Heart right ventricle (tissue), 16 donors: ENCODE measurements around the gene OR51A7. TPM values are rescaled to one million over a fixed set of nuclear protein-coding genes. Genes with fewer than 3 reads are reported as not detected.
A peak's percentile ranks its signal among the peaks of the same experiment; 100 is the strongest.
"Not testable (repeated sequence)": the region's sequence is repeated elsewhere in the genome, so short reads cannot be mapped to it uniquely, and the experiment has no call there.

ENCODE experiments used
- ATAC-seq, 8 donors: fragments of 200-7000 bp; cut with Tn5 transposase; one replicate each; pipeline ENCODE4 v1.9.1; 2020; ENCODE audit warnings: mild to moderate bottlenecking in 8 of 8, moderate library complexity in 8 of 8, moderate number of reproducible peaks in 1 of 8
- DNase-seq, 2 donors: peaks; one replicate each; pipeline ENCODE4 v3.0.0-alpha.2; 2020
- H3K27ac ChIP-seq, 10 donors: fragments of 200-600 bp; sonication (generic) in 2 of 10; one replicate each; pipeline versions ENCODE4 v1.5.0 to v1.8.0; 2020 to 2022; ENCODE audit warnings: mild to moderate bottlenecking in 3 of 10
- H3K27me3 ChIP-seq, 7 donors: fragments of 200-600 bp; one replicate each; pipeline ENCODE4 v1.8.0; 2021 to 2022; ENCODE audit warnings: mild to moderate bottlenecking in 2 of 7
- H3K36me3 ChIP-seq, 9 donors: fragments of 200-600 bp; sonication (generic) in 1 of 9; one replicate each; pipeline versions ENCODE4 v1.5.0 to v1.8.0; 2020 to 2022; ENCODE audit warnings: mild to moderate bottlenecking in 2 of 9
- H3K4me1 ChIP-seq, 9 donors: fragments of 200-600 bp; sonication (generic) in 1 of 9; one replicate each; pipeline versions ENCODE4 v1.5.0 to v1.8.0; 2020 to 2022; ENCODE audit warnings: mild to moderate bottlenecking in 4 of 9
- H3K4me3 ChIP-seq, 10 donors: fragments of 200-600 bp; sonication (generic) in 2 of 10; one replicate each; pipeline versions ENCODE4 v1.5.0 to v1.8.0; 2020 to 2022; ENCODE audit warnings: mild to moderate bottlenecking in 7 of 10, moderate library complexity in 2 of 10
- H3K9me3 ChIP-seq, 11 donors: fragments of 200-600 bp in 10 of 11; sonication (generic) in 2 of 11; one replicate each; pipeline versions ENCODE4 v1.5.0 to v1.8.0; 2013 to 2022; ENCODE audit warnings: mild to moderate bottlenecking in 2 of 11, control low read depth in 1 of 11, moderate library complexity in 1 of 11
- WGBS, 2 donors: extraction: QIAGEN DNeasy Blood & Tissue Kit; methylation state at CpG; one replicate each; pipeline ENCODE4 v1.1.7; 2013; ENCODE audit warnings: inconsistent platforms in 1 of 2; 5-methylcytosine and 5-hydroxymethylcytosine counted together
- intact Hi-C, 10 donors: fragments of 100-400 bp; cut with DNase I; formaldehyde crosslinking; loops; one replicate each; pipeline versions ENCODE4 v1.11.1 to v1.14.2; 2022
- long read RNA-seq, 3 donors: library from polyadenylated mRNA; unstranded; transcript quantifications; one replicate each; pipeline ENCODE4 v2.0.0, GENCODE V29; 2020 to 2021
- polyA plus RNA-seq, 2 donors: library from polyadenylated mRNA; stranded (reverse); fragments of 200-250 nt; gene quantifications; one replicate each; pipeline ENCODE4 v1.2.3, GENCODE V29; 2013
- total RNA-seq, 10 donors: library from RNA; stranded (reverse); fragmentation: NEBNext Ultra II Directional in 3 of 10; extraction: Animal tissue kit (Norgen Biotek cat#: 25700) in 3 of 10; gene quantifications; one replicate each; pipeline versions ENCODE4 v1.2.1 to v1.2.4, GENCODE V29; 2021 to 2023
- TF ChIP-seq, protein P1 (sequence below), 9 donors: fragments of 200-600 bp; sonication (generic) in 2 of 9; IDR thresholded peaks; one replicate each; pipeline versions ENCODE4 v1.5.0 to v1.8.0; 2021 to 2022; ENCODE audit warnings: antibody characterized with exemption in 9 of 9, mild to moderate bottlenecking in 5 of 9, moderate library complexity in 1 of 9
- donor health status: Arrhythmogenic right ventricular cardiomyopathy.
- donor health status: ischemic (EF 13 %, LVEDD 7.1; RV severe dilation, severe dysfunction).
- donor health status: healthy with polysubstance abuse.
- donor health status: DM: no; HTN: yes; CAD: no.
- donor health status: DM: no; HTN: no; CAD: no.
- donor health status: ischemic (EF 25% LVEDD 6.9; RV normal size, moderate dysfunction).
- donor health status: ischemic (EF 25% LVEDD 5.7; RV mildly dilated, moderate dysfunction).
- donor health status: healthy.
- donor health status: DM: yes; HTN: yes; CAD: no.
- donor health status: Ischemic cardiomyopathy.
- donor health status: ischemic (EF 35%, LVEDD 5.7; RV mildly dilated, moderate dysfunction).
- donor health status: nonischemic (EF 11% LVEDD 7.7; RV severe dilation, severe dysfunction).
- donor health status: DM: yes; HTN: yes; CAD: no.
- donor health status: PGD.
- donor health status: ischemic (EF 29% LVEDD 5.4; RV normal size, mild dysfunction).
- donor health status: nonischemic (EF 23%, LVEDD 6.1; RV moderate dilation, normal function).

The OR51A7 gene, protein sequence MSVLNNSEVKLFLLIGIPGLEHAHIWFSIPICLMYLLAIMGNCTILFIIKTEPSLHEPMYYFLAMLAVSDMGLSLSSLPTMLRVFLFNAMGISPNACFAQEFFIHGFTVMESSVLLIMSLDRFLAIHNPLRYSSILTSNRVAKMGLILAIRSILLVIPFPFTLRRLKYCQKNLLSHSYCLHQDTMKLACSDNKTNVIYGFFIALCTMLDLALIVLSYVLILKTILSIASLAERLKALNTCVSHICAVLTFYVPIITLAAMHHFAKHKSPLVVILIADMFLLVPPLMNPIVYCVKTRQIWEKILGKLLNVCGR
- total RNA-seq (not detected), polyA plus RNA-seq (not detected)
- long read RNA-seq, donor 1, result 0 reads
- long read RNA-seq, donor 2, result 0 reads
- long read RNA-seq, donor 3, result 0 reads

DNA sequence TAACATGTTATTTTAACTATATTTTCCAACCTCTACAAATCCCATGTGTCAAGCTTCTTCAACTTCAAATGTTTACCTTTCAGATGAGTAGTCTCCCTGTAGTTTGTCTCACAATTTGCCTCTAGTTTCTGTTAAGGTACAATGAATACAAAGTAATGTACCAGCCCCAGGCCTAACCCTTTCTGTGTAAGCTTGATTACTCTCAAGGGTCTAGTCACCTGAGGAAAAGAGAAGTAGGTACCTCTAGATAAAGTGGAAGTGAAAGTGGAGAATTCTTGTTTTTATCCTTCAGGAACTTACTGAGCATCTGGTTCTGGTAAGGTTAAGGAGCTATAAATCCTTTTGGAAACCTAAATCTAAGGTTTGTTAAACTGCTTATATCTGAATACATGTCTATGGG is at the start of gene OR51A7:
TSS of gene OR51A7 (plus strand) at position 300 of the 400 bp plus-strand sequence. CDS start 3,587 bp downstream, outside the sequence.
- ATAC-seq, result no peak
- Histone ChIP-seq H3K4me3 (no peak within 1 kb of the TSS), H3K36me3 (no peaks in the 10 kb centered on the region), H3K27me3 (peaks cover 0 to 5% (median 0%) of the 10 kb centered on the region in 7 donors), H3K27ac (no peak within 1 kb of the TSS), H3K9me3 (no peaks in the 10 kb centered on the region), H3K4me1 (no peaks in the 10 kb centered on the region)
- DNase-seq, result no peak
- TF ChIP-seq, protein P1, sequence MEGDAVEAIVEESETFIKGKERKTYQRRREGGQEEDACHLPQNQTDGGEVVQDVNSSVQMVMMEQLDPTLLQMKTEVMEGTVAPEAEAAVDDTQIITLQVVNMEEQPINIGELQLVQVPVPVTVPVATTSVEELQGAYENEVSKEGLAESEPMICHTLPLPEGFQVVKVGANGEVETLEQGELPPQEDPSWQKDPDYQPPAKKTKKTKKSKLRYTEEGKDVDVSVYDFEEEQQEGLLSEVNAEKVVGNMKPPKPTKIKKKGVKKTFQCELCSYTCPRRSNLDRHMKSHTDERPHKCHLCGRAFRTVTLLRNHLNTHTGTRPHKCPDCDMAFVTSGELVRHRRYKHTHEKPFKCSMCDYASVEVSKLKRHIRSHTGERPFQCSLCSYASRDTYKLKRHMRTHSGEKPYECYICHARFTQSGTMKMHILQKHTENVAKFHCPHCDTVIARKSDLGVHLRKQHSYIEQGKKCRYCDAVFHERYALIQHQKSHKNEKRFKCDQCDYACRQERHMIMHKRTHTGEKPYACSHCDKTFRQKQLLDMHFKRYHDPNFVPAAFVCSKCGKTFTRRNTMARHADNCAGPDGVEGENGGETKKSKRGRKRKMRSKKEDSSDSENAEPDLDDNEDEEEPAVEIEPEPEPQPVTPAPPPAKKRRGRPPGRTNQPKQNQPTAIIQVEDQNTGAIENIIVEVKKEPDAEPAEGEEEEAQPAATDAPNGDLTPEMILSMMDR (IDR thresholded peaks at IDR 0.05), result no peak
- intact Hi-C loops, result no loop called here

DNA sequence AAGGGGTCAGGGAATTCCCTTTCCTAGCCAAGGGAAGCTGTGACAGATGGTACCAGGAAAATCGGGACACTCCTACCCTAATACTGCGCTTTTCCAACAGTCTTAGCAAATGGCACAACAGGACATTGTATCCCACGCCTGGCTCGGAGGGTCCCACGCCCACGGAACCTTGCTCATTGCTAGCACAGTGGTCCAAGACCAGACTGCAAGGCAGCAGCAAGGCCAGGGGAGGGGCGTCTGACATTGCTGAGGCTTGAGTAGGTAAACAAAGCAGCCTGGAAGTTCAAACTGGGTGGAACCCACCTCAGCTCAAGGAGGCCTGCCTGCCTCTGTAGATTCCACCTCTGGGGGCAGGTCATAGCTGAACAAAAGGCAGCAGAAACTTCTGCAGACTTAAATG is 49.3 kb upstream of the OR51A7 start:
- DNase-seq, ATAC-seq, H3K9me3 ChIP-seq, H3K27ac ChIP-seq, H3K4me3 ChIP-seq, H3K4me1 ChIP-seq, H3K27me3 ChIP-seq, intact Hi-C loops, H3K36me3 ChIP-seq: not testable (repeated sequence)
- WGBS, 2 donors, result 91 to 93% methylated on average over 7 of the region's 7 CpGs

DNA sequence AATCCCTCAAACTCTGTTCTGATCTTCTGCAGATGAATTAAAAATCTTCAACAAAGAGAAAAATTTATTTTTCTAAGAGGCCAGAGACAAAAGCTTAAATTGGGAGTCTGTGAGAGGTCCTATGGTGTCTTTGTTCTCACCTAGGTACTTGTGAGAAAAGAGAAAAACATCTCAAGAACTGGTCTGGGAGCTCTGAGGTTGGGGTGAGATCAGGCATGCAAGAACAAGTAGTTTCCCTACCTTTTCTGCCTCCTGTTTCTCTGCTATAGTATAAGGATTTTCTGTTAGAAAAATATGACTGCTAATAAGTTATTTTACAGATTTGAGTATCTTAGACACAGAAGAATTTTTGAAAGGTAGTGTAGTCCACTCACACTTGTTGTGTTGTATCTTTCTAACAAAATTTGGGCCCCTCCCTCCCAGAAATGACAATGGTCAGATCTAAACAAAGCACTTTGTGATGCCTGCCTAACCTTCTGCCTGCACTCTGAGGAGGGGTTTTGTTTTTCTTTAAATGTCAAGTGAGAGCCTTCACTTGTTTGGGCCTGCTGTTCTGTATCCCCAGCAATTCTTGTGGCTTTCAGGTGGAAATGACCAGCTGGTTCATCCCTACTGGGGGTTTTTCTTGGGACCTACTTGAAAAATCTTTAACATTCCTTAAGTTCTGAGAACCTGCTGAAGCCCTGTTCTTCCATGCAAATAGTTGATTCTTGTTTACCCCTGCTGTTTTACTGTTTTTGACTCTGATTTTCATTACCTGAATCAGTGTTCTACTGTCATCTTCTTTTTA is 40.9 kb upstream of the OR51A7 start:
- no peaks in the 10 kb centered on the region for H3K27me3 ChIP-seq
- H3K27ac ChIP-seq, result no peak overlapping the region
- DNase-seq (no peak), ATAC-seq (no peak)
- H3K4me3 ChIP-seq, result no peak overlapping the region
- H3K36me3 ChIP-seq, result no peaks in the 10 kb centered on the region
- intact Hi-C loops, result no loop called here
- peaks cover 0 to 13% (median 0%) of the 10 kb centered on the region in 11 donors for H3K9me3 ChIP-seq
- TF ChIP-seq, protein P1 (IDR thresholded peaks at IDR 0.05), result no peak
- H3K4me1 ChIP-seq, result peaks cover 0 to 7% (median 0%) of the 10 kb centered on the region in 9 donors

DNA sequence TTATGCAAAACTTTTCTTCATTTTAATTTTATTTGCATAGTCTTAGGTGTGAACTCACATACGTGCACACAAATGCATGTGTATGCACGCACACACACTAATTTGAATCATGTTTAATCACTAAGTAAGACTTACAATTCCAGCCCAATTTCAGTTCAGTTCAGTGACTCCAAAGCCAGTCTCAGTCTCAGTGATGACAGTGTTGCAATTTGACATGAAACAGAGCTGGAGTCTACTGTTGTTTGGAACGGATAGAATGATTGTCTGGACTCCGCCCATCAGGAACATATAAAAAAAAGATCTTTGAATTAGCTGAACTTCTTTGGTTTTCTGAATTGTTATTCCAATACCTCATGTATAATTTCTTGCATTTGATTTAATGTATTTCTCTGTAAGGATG is 39.7 kb upstream of the OR51A7 start:
- H3K9me3 ChIP-seq, result peaks cover 0 to 16% (median 0%) of the 10 kb centered on the region in 11 donors
- no peaks in the 10 kb centered on the region for H3K36me3 ChIP-seq
- DNase-seq (no peak), ATAC-seq (peak in 3 of 8 donors; percentile 52 to 75 (median 70))
- no peak overlapping the region for H3K27ac ChIP-seq
- TF ChIP-seq, protein P1 (IDR thresholded peaks at IDR 0.05), result no peak
- H3K4me1 ChIP-seq, result peaks cover 0 to 7% (median 0%) of the 10 kb centered on the region in 9 donors
- H3K27me3 ChIP-seq, result no peaks in the 10 kb centered on the region
- no peak overlapping the region for H3K4me3 ChIP-seq
- WGBS, 2 donors, result 27 to 43% methylated on average over 4 of the region's 4 CpGs
- intact Hi-C loops, result no loop called here
